HG02852 (cell line): ENCODE results near the gene CLCN3.
"Not testable (repeated sequence)": the region's sequence is repeated elsewhere in the genome, so short reads cannot be mapped to it uniquely, and the experiment has no call there.

Experiments
- ATAC-seq: cut with Tn5 transposase; IDR thresholded peaks from one replicate; pipeline ENCODE4 v1.9.1; 2021; ENCODE audit warnings: mild to moderate bottlenecking, moderate library complexity; ENCODE audit not compliant: unreplicated experiment

The CLCN3 gene

GRCh38 chr4:169617306-169617705 lies 3.1 kb upstream of the CLCN3 start:
- no peak for ATAC-seq

- ATAC-seq: no peak
Observed at GRCh38 chr4:169618286-169618685, 2.1 kb upstream of the CLCN3 start.

- no peak for ATAC-seq
Observed at GRCh38 chr4:169618986-169619385, 1.4 kb upstream of the CLCN3 start.

- peak; percentile 36 for ATAC-seq
Observed at GRCh38 chr4:169619518-169619957, 840 bp upstream of the CLCN3 start.

GRCh38 chr4:169620880-169621248 lies 486 bp downstream of the CLCN3 start:
- no peak for ATAC-seq

- no peak for ATAC-seq
Observed at GRCh38 chr4:169621731-169622492, 1.5 kb downstream of the CLCN3 start.

- no peak for ATAC-seq
Observed at GRCh38 chr4:169622566-169622965, 2.2 kb downstream of the CLCN3 start.

GRCh38 chr4:169624012-169624411 lies 3.6 kb downstream of the CLCN3 start:
- ATAC-seq: not testable (repeated sequence)

GRCh38 chr4:169625886-169626285 lies 5.5 kb downstream of the CLCN3 start:
- ATAC-seq: no peak

GRCh38 chr4:169626331-169627282 lies 6.2 kb downstream of the CLCN3 start:
- no peak for ATAC-seq

GRCh38 chr4:169627307-169627706 lies 6.9 kb downstream of the CLCN3 start:
- no peak for ATAC-seq

GRCh38 chr4:169628579-169628978 lies 8.2 kb downstream of the CLCN3 start:
- no peak for ATAC-seq

- no peak for ATAC-seq
Observed at GRCh38 chr4:169630069-169630468, 9.7 kb downstream of the CLCN3 start.

GRCh38 chr4:169632896-169633295 lies 12.5 kb downstream of the CLCN3 start:
- ATAC-seq: no peak

- no peak for ATAC-seq
Observed at GRCh38 chr4:169634975-169635374, 14.6 kb downstream of the CLCN3 start.

- no peak for ATAC-seq
Observed at GRCh38 chr4:169640261-169640870, 20.0 kb downstream of the CLCN3 start.

- ATAC-seq: no peak
Observed at GRCh38 chr4:169644802-169645201, 24.4 kb downstream of the CLCN3 start.

- no peak for ATAC-seq
Observed at GRCh38 chr4:169645627-169646026, 25.2 kb downstream of the CLCN3 start.

GRCh38 chr4:169649545-169650226 lies 29.3 kb downstream of the CLCN3 start:
- no peak for ATAC-seq

GRCh38 chr4:169650227-169650936 lies 30.0 kb downstream of the CLCN3 start:
- ATAC-seq: no peak
